GM23338 (cell line): Measurements from ENCODE around the gene AMER1. TPM values are rescaled to one million over a fixed set of nuclear protein-coding genes. Genes with fewer than 3 reads are reported as not detected.
A peak's percentile ranks its signal among the peaks of the same experiment; 100 is the strongest.

ENCODE experiments used
- ATAC-seq: fragments of 200-7000 bp; cut with Tn5 transposase; 3 replicates; pipeline ENCODE4 v1.9.1; 2020
- DNase-seq: peaks from one replicate; pipeline ENCODE4 v3.0.0-alpha.2; 2015; ENCODE audit warnings: low spot score
- H2AFZ ChIP-seq: fragments of 200-600 bp; sonication (generic); 2 replicates; pipeline ENCODE4 v1.8.0; 2016; ENCODE audit warnings: antibody characterized with exemption, mild to moderate bottlenecking, moderate library complexity
- H3F3A ChIP-seq: fragments of 200-600 bp; sonication (generic); replicated peaks from 2 replicates; pipeline ENCODE4 v1.8.0; 2017; ENCODE audit warnings: antibody characterized with exemption, mixed run types, low read depth
- H3K27ac ChIP-seq: fragments of 200-600 bp; sonication (generic); 2 replicates; pipeline ENCODE4 v1.6.1; 2016; ENCODE audit warnings: low read depth
- H3K27me3 ChIP-seq: fragments of 200-600 bp; sonication (generic); 2 replicates; pipeline ENCODE4 v1.8.0; 2016; ENCODE audit warnings: mild to moderate bottlenecking, mixed run types, moderate library complexity; ENCODE audit not compliant: insufficient read depth
- H3K36me3 ChIP-seq: fragments of 200-600 bp; sonication (generic); 2 replicates; pipeline ENCODE4 v1.8.0; 2016; ENCODE audit warnings: mild to moderate bottlenecking; ENCODE audit not compliant: insufficient read depth
- H3K4me1 ChIP-seq: fragments of 200-600 bp; sonication (generic); 2 replicates; pipeline ENCODE4 v1.8.0; 2016; ENCODE audit warnings: mild to moderate bottlenecking, moderate library complexity; ENCODE audit not compliant: insufficient read depth
- H3K4me2 ChIP-seq: fragments of 200-600 bp; sonication (generic); 2 replicates; pipeline ENCODE4 v1.7.1; 2017; ENCODE audit warnings: mixed run types
- H3K4me3 ChIP-seq: fragments of 200-600 bp; sonication (generic); 2 replicates; pipeline ENCODE4 v1.6.1; 2016; ENCODE audit warnings: mixed run types
- H3K79me2 ChIP-seq: fragments of 200-600 bp; sonication (generic); replicated peaks from 2 replicates; pipeline ENCODE4 v1.8.0; 2017; ENCODE audit warnings: mild to moderate bottlenecking; ENCODE audit not compliant: insufficient read depth
- H3K9me2 ChIP-seq: fragments of 200-600 bp; sonication (generic); 2 replicates; pipeline ENCODE4 v1.8.0; 2017; ENCODE audit not compliant: insufficient read depth
- H4K20me1 ChIP-seq: fragments of 200-600 bp; sonication (generic); replicated peaks from 2 replicates; pipeline ENCODE4 v1.8.0; 2017; ENCODE audit warnings: mild to moderate bottlenecking; ENCODE audit not compliant: insufficient read depth
- H3K27ac Mint-ChIP-seq: 2 replicates; pipeline ENCODE4 v1.8.0; 2020; ENCODE audit warnings: inconsistent platforms, mild to moderate bottlenecking, moderate library complexity, mixed read lengths
- H3K27me3 Mint-ChIP-seq: 3 replicates; pipeline ENCODE4 v1.8.0; 2022; ENCODE audit warnings: low read depth, mild to moderate bottlenecking, moderate library complexity, mixed read lengths, inconsistent platforms; ENCODE audit not compliant: insufficient read depth, poor library complexity
- H3K36me3 Mint-ChIP-seq: 3 replicates; pipeline ENCODE4 v1.8.0; 2021; ENCODE audit warnings: low read depth, mild to moderate bottlenecking, inconsistent platforms, moderate library complexity, mixed read lengths
- H3K4me1 Mint-ChIP-seq: 3 replicates; pipeline ENCODE4 v1.8.0; 2020; ENCODE audit warnings: mild to moderate bottlenecking, inconsistent platforms, mixed read lengths
- H3K4me3 Mint-ChIP-seq: 3 replicates; pipeline ENCODE4 v1.8.0; 2021; ENCODE audit warnings: moderate library complexity, mild to moderate bottlenecking, inconsistent platforms, mixed read lengths
- H3K9me3 Mint-ChIP-seq: 3 replicates; pipeline ENCODE4 v1.8.0; 2020; ENCODE audit warnings: moderate library complexity, mild to moderate bottlenecking, inconsistent platforms, mixed read lengths
- EZH2phosphoT487 ChIP-seq: fragments of 200-600 bp; sonication (generic); IDR thresholded peaks from one replicate; pipeline ENCODE4 v1.8.1; 2018; ENCODE audit warnings: antibody characterized with exemption; ENCODE audit not compliant: unreplicated experiment
- POLR2AphosphoS5 ChIP-seq: IDR thresholded peaks from 2 replicates; pipeline ENCODE4 v1.6.1; 2016; ENCODE audit warnings: antibody characterized with exemption, low read depth
- ZNF114 ChIP-seq: fragments of 250-450 bp; sonication (Bioruptor Pico); IDR thresholded peaks from 2 replicates; pipeline ENCODE4 v1.5.0; 2020; ENCODE audit warnings: mild to moderate bottlenecking, moderate library complexity
- polyA plus RNA-seq: library from polyadenylated mRNA; unstranded; fragments of >200 nt; fragmentation: Nextera tagmentation; extraction: Ambion mirVana; gene quantifications from 2 replicates; pipeline ENCODE4 v1.2.1, GENCODE V29; 2016
- total RNA-seq: library from RNA; depleted of rRNA; stranded (reverse); fragments of >200 nt; shearing (Covaris generic); gene quantifications from 2 replicates; pipeline ENCODE4 v1.2.3, GENCODE V29; 2014
- TF ChIP-seq, protein P1 (sequence below): fragments of 250-450 bp; sonication (Bioruptor Pico); IDR thresholded peaks from 2 replicates; pipeline ENCODE4 v1.5.0; 2020; ENCODE audit warnings: mild to moderate bottlenecking, moderate library complexity
- TF ChIP-seq, protein P2 (sequence below), 2 experiments: fragments of 200-600 bp in 1 of 2; sonication (generic) in 1 of 2; conservative IDR thresholded peaks; 2 replicates each; pipeline versions ENCODE4 v1.5.1 to v1.6.1; 2016 to 2017; ENCODE audit warnings: antibody characterized with exemption in 2 of 2, low read depth in 2 of 2, mild to moderate bottlenecking in 2 of 2, moderate library complexity in 1 of 2
- TF ChIP-seq, protein P3 (sequence below): IDR thresholded peaks from 2 replicates; pipeline ENCODE4 v1.6.1; 2016; ENCODE audit warnings: antibody characterized with exemption

The AMER1 gene
- total and polyA plus RNA-seq, 2 experiments from 2014 or later: 0.48 to 10.9 TPM

GRCh38 chrX:64229154-64229553 lies 23.6 kb upstream of the AMER1 start (continued):
- TF ChIP-seq, protein P1, sequence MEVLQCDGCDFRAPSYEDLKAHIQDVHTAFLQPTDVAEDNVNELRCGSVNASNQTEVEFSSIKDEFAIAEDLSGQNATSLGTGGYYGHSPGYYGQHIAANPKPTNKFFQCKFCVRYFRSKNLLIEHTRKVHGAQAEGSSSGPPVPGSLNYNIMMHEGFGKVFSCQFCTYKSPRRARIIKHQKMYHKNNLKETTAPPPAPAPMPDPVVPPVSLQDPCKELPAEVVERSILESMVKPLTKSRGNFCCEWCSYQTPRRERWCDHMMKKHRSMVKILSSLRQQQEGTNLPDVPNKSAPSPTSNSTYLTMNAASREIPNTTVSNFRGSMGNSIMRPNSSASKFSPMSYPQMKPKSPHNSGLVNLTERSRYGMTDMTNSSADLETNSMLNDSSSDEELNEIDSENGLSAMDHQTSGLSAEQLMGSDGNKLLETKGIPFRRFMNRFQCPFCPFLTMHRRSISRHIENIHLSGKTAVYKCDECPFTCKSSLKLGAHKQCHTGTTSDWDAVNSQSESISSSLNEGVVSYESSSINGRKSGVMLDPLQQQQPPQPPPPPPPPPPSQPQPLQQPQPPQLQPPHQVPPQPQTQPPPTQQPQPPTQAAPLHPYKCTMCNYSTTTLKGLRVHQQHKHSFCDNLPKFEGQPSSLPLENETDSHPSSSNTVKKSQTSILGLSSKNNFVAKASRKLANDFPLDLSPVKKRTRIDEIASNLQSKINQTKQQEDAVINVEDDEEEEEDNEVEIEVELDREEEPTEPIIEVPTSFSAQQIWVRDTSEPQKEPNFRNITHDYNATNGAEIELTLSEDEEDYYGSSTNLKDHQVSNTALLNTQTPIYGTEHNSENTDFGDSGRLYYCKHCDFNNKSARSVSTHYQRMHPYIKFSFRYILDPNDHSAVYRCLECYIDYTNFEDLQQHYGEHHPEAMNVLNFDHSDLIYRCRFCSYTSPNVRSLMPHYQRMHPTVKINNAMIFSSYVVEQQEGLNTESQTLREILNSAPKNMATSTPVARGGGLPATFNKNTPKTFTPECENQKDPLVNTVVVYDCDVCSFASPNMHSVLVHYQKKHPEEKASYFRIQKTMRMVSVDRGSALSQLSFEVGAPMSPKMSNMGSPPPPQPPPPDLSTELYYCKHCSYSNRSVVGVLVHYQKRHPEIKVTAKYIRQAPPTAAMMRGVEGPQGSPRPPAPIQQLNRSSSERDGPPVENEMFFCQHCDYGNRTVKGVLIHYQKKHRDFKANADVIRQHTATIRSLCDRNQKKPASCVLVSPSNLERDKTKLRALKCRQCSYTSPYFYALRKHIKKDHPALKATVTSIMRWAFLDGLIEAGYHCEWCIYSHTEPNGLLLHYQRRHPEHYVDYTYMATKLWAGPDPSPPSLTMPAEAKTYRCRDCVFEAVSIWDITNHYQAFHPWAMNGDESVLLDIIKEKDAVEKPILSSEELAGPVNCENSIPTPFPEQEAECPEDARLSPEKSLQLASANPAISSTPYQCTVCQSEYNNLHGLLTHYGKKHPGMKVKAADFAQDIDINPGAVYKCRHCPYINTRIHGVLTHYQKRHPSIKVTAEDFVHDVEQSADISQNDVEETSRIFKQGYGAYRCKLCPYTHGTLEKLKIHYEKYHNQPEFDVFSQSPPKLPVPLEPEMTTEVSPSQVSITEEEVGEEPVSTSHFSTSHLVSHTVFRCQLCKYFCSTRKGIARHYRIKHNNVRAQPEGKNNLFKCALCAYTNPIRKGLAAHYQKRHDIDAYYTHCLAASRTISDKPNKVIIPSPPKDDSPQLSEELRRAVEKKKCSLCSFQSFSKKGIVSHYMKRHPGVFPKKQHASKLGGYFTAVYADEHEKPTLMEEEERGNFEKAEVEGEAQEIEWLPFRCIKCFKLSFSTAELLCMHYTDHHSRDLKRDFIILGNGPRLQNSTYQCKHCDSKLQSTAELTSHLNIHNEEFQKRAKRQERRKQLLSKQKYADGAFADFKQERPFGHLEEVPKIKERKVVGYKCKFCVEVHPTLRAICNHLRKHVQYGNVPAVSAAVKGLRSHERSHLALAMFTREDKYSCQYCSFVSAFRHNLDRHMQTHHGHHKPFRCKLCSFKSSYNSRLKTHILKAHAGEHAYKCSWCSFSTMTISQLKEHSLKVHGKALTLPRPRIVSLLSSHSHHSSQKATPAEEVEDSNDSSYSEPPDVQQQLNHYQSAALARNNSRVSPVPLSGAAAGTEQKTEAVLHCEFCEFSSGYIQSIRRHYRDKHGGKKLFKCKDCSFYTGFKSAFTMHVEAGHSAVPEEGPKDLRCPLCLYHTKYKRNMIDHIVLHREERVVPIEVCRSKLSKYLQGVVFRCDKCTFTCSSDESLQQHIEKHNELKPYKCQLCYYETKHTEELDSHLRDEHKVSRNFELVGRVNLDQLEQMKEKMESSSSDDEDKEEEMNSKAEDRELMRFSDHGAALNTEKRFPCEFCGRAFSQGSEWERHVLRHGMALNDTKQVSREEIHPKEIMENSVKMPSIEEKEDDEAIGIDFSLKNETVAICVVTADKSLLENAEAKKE: no peak
- no peak for TF ChIP-seq ZNF114 (CRISPR knock-in tag)
- TF ChIP-seq, protein P2, sequence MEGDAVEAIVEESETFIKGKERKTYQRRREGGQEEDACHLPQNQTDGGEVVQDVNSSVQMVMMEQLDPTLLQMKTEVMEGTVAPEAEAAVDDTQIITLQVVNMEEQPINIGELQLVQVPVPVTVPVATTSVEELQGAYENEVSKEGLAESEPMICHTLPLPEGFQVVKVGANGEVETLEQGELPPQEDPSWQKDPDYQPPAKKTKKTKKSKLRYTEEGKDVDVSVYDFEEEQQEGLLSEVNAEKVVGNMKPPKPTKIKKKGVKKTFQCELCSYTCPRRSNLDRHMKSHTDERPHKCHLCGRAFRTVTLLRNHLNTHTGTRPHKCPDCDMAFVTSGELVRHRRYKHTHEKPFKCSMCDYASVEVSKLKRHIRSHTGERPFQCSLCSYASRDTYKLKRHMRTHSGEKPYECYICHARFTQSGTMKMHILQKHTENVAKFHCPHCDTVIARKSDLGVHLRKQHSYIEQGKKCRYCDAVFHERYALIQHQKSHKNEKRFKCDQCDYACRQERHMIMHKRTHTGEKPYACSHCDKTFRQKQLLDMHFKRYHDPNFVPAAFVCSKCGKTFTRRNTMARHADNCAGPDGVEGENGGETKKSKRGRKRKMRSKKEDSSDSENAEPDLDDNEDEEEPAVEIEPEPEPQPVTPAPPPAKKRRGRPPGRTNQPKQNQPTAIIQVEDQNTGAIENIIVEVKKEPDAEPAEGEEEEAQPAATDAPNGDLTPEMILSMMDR (conservative IDR thresholded peaks at IDR 0.05; ENCODE audit: low read depth in 2 of 2): peak in 1 of 2 experiments; percentile 36; a peak in 2 of 4 replicates
- TF ChIP-seq, protein P3, sequence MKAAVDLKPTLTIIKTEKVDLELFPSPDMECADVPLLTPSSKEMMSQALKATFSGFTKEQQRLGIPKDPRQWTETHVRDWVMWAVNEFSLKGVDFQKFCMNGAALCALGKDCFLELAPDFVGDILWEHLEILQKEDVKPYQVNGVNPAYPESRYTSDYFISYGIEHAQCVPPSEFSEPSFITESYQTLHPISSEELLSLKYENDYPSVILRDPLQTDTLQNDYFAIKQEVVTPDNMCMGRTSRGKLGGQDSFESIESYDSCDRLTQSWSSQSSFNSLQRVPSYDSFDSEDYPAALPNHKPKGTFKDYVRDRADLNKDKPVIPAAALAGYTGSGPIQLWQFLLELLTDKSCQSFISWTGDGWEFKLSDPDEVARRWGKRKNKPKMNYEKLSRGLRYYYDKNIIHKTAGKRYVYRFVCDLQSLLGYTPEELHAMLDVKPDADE: no peak

DNA sequence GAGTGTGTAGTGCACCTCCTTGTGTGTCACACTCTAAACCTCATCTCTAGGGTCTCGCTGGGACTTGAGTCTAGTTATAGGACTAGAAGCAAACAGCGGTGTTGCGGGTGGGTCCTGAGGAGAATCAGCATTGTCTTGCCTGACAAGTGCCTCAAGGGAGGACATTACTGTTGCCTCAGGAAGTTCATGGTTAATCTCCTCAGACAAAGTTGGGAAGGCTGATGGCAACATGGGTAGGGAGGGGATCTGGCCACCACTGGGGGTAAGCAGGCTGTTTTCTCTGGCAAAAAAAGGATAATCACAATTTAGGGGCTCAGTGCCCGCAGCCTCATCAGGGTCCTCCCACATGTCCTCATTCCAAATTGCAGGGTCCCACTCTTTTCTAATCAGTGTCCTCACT lies 12.5 kb upstream of the AMER1 start:
- Histone ChIP-seq H3K4me2 (no peak overlapping the region), H3K79me2 (no peaks in the 10 kb centered on the region), H3K27ac (no peak overlapping the region), H3K4me1 (no peaks in the 10 kb centered on the region), H3K4me3 (no peak overlapping the region), H2AFZ (no peak overlapping the region), H3F3A (no peaks in the 10 kb centered on the region), H3K9me2 (no peaks in the 10 kb centered on the region), H3K27me3 (no peaks in the 10 kb centered on the region), H3K36me3 (no peaks in the 10 kb centered on the region), H4K20me1 (no peaks in the 10 kb centered on the region)
- Mint-ChIP-seq H3K9me3 (no peaks in the 10 kb centered on the region; the same call in 2 of the 3 replicates), H3K27ac (no peak overlapping the region), H3K36me3 (no peaks in the 10 kb centered on the region; the same call in 2 of the 3 replicates), H3K4me3 (no peak overlapping the region), H3K4me1 (no peaks in the 10 kb centered on the region), H3K27me3 (no peaks in the 10 kb centered on the region)
- ATAC-seq: no peak
- TF ChIP-seq EZH2phosphoT487 (no peak), POLR2AphosphoS5 (no peak), ZNF114 (CRISPR knock-in tag) (no peak)
- TF ChIP-seq, protein P3: no peak
- DNase-seq: no peak
